HepG2 (cell line): ENCODE data around the gene ZNF444. TPM values are rescaled to one million over a fixed set of nuclear protein-coding genes. Genes with fewer than 3 reads are reported as not detected.

Experiments used
- BRD4 ChIP-seq: sonication (generic); formaldehyde crosslinking; IDR thresholded peaks from 2 replicates; pipeline ENCODE4 v1.4.0; 2020; ENCODE audit warnings: missing genetic modification reagents
- CEBPZ ChIP-seq: IDR thresholded peaks from 2 replicates; pipeline ENCODE4 v1.6.1; 2012; ENCODE audit warnings: low read length, improper control_type of control experiment
- HBP1 ChIP-seq: IDR thresholded peaks from 2 replicates; pipeline ENCODE4 v1.6.1; 2016; ENCODE audit warnings: low read depth, control low read depth
- HMGXB4 ChIP-seq, 2 experiments: sonication (generic) in 1 of 2; formaldehyde crosslinking in 1 of 2; IDR thresholded peaks; 2 replicates each; pipeline versions ENCODE4 v1.4.0 to v1.6.1; 2018 to 2020; ENCODE audit warnings: missing genetic modification reagents in 2 of 2, borderline replicate concordance in 1 of 2, low read depth in 1 of 2, mild to moderate bottlenecking in 1 of 2, missing biosample characterization in 1 of 2
- MLLT10 ChIP-seq: sonication (generic); formaldehyde crosslinking; IDR thresholded peaks from 2 replicates; pipeline ENCODE4 v1.4.0; 2020; ENCODE audit warnings: missing genetic modification reagents
- MXD4 ChIP-seq: IDR thresholded peaks from 2 replicates; pipeline ENCODE4 v1.6.1; 2016; ENCODE audit warnings: mild to moderate bottlenecking, missing biosample characterization, missing genetic modification reagents
- TFDP1 ChIP-seq: IDR thresholded peaks from 2 replicates; pipeline ENCODE4 v1.6.1; 2016; ENCODE audit warnings: missing compliant biosample characterization, missing genetic modification reagents, borderline replicate concordance
- ZNF460 ChIP-seq: sonication (generic); formaldehyde crosslinking; IDR thresholded peaks from 2 replicates; pipeline ENCODE4 v1.5.1; 2020; ENCODE audit warnings: missing genetic modification reagents, mild to moderate bottlenecking, borderline replicate concordance
- ZNF574 ChIP-seq: sonication (generic); formaldehyde crosslinking; IDR thresholded peaks from 2 replicates; pipeline ENCODE4 v1.4.0; 2020; ENCODE audit warnings: missing genetic modification reagents
- polyA plus RNA-seq, 8 experiments: library from polyadenylated mRNA; depleted of rRNA in 3 of 8; stranded (reverse) in 7 of 8; unstranded in 1 of 8; fragments of >200 nt; fragmentation: Illumina TruSeq in 4 of 8; extraction: Trizol in 4 of 8; gene quantifications; 2 replicates each; pipeline versions ENCODE4 v1.2.1 to v1.2.3, GENCODE V29; 2011 to 2016; ENCODE audit warnings: low read depth in 4 of 8, missing spikeins in 1 of 8, mixed read lengths in 1 of 8; ENCODE audit not compliant: insufficient read depth in 1 of 8
- total RNA-seq, 5 experiments: library from RNA; depleted of rRNA; stranded (reverse); fragments of >200 nt; fragmentation: Illumina TruSeq; extraction: Trizol; gene quantifications; 2 replicates each; pipeline ENCODE4 v1.2.3, GENCODE V29; 2016; ENCODE audit warnings: low read depth in 1 of 5

ZNF444 gene
- total and polyA plus RNA-seq, 2 of the 13 experiments (the other 11 are each of a cell fraction or from before 2014, with no cell fraction given): 27.4 to 30.3 TPM

GRCh38 chr19:56118666-56119581 lies 22.2 kb upstream of the ZNF444 start (continued):
- no peak for TF ChIP-seq TFDP1 (CRISPR knock-in tag)
- TF ChIP-seq ZNF460 (CRISPR knock-in tag): no peak
- TF ChIP-seq HMGXB4 (CRISPR knock-in tag; IDR thresholded peaks at IDR 0.05; ENCODE audit: borderline replicate concordance in 1 of 2, low read depth in 1 of 2): no peak
- peak; percentile 62 for TF ChIP-seq ZNF574 (CRISPR knock-in tag)
- no peak for TF ChIP-seq CEBPZ
- no peak for TF ChIP-seq MLLT10 (CRISPR knock-in tag)
- TF ChIP-seq BRD4 (CRISPR knock-in tag): no peak
- TF ChIP-seq HBP1 (CRISPR knock-in tag): no peak
- TF ChIP-seq MXD4 (CRISPR knock-in tag): no peak
